IPS-18a (cell line): ENCODE results near the gene PPM1E.

Experiments used
- H3K27ac ChIP-seq: one replicate; pipeline ENCODE4 v1.5.1; 2013; ENCODE audit warnings: low read length
- H3K27me3 ChIP-seq: one replicate; pipeline ENCODE4 v1.6.1; 2013; ENCODE audit warnings: mild to moderate bottlenecking, low read length; ENCODE audit not compliant: control insufficient read depth, insufficient read depth
- H3K36me3 ChIP-seq: one replicate; pipeline ENCODE4 v1.6.1; 2013; ENCODE audit warnings: low read depth, low read length; ENCODE audit not compliant: control insufficient read depth
- H3K4me1 ChIP-seq: one replicate; pipeline ENCODE4 v1.6.1; 2013; ENCODE audit warnings: low read depth, low read length; ENCODE audit not compliant: control insufficient read depth
- H3K4me3 ChIP-seq: one replicate; pipeline ENCODE4 v1.5.1; 2013; ENCODE audit warnings: low read length
- H3K9ac ChIP-seq: one replicate; pipeline ENCODE4 v1.6.1; 2013; ENCODE audit warnings: mild to moderate bottlenecking, low read length, moderate library complexity
- H3K9me3 ChIP-seq: one replicate; pipeline ENCODE4 v1.6.1; 2013; ENCODE audit warnings: low read depth, low read length; ENCODE audit not compliant: control insufficient read depth

PPM1E gene

GRCh38 chr17:58755577-58756245 lies at the start of gene PPM1E:
Gene PPM1E (plus strand): TSS chr17:58755854.
- H3K9me3 ChIP-seq = no peaks in the 10 kb centered on the region
- H3K4me3 ChIP-seq = peak within 1 kb of the TSS; percentile 92
- H3K36me3 ChIP-seq = no peaks in the 10 kb centered on the region
- H3K9ac ChIP-seq = peak within 1 kb of the TSS; percentile 53
- no peak within 1 kb of the TSS for H3K27ac ChIP-seq
- peaks cover 22% of the 10 kb centered on the region for H3K27me3 ChIP-seq
- peaks cover 8% of the 10 kb centered on the region for H3K4me1 ChIP-seq

GRCh38 chr17:58706351-58707140 lies 49.1 kb upstream of the PPM1E start:
- Histone ChIP-seq H3K27ac (no peak overlapping the region), H3K9ac (no peak overlapping the region), H3K9me3 (no peaks in the 10 kb centered on the region), H3K4me1 (no peaks in the 10 kb centered on the region), H3K4me3 (no peak overlapping the region), H3K27me3 (no peaks in the 10 kb centered on the region), H3K36me3 (no peaks in the 10 kb centered on the region)

GRCh38 chr17:58710948-58711552 lies 44.6 kb upstream of the PPM1E start:
- no peak overlapping the region for H3K4me3 ChIP-seq
- H3K9ac ChIP-seq = no peak overlapping the region
- H3K27me3 ChIP-seq = no peaks in the 10 kb centered on the region
- H3K4me1 ChIP-seq = no peaks in the 10 kb centered on the region
- no peak overlapping the region for H3K27ac ChIP-seq
- H3K36me3 ChIP-seq = no peaks in the 10 kb centered on the region
- no peaks in the 10 kb centered on the region for H3K9me3 ChIP-seq

GRCh38 chr17:58722274-58722673 lies 33.4 kb upstream of the PPM1E start:
- Histone ChIP-seq H3K9me3 (no peaks in the 10 kb centered on the region), H3K27me3 (no peaks in the 10 kb centered on the region), H3K9ac (no peak overlapping the region), H3K27ac (no peak overlapping the region), H3K4me3 (no peak overlapping the region), H3K36me3 (peaks cover 4% of the 10 kb centered on the region), H3K4me1 (no peaks in the 10 kb centered on the region)

- H3K4me1 ChIP-seq = no peaks in the 10 kb centered on the region
- H3K9me3 ChIP-seq = no peaks in the 10 kb centered on the region
- peaks cover 4% of the 10 kb centered on the region for H3K36me3 ChIP-seq
- no peak overlapping the region for H3K9ac ChIP-seq
- H3K27ac ChIP-seq = no peak overlapping the region
- no peak overlapping the region for H3K4me3 ChIP-seq
- no peaks in the 10 kb centered on the region for H3K27me3 ChIP-seq
These were observed 33.0 kb upstream of the PPM1E start for GRCh38 chr17:58722696-58723095.

- Histone ChIP-seq H3K9ac (no peak overlapping the region), H3K36me3 (no peaks in the 10 kb centered on the region), H3K9me3 (no peaks in the 10 kb centered on the region), H3K4me1 (no peaks in the 10 kb centered on the region), H3K27ac (no peak overlapping the region), H3K4me3 (no peak overlapping the region), H3K27me3 (no peaks in the 10 kb centered on the region)
These were observed 26.9 kb upstream of the PPM1E start for GRCh38 chr17:58728798-58729197.

GRCh38 chr17:58730937-58731336 lies 24.7 kb upstream of the PPM1E start:
- no peaks in the 10 kb centered on the region for H3K9me3 ChIP-seq
- H3K27me3 ChIP-seq = no peaks in the 10 kb centered on the region
- H3K9ac ChIP-seq = no peak overlapping the region
- no peak overlapping the region for H3K4me3 ChIP-seq
- H3K4me1 ChIP-seq = no peaks in the 10 kb centered on the region
- H3K36me3 ChIP-seq = no peaks in the 10 kb centered on the region
- H3K27ac ChIP-seq = no peak overlapping the region

- no peak overlapping the region for H3K27ac ChIP-seq
- no peaks in the 10 kb centered on the region for H3K27me3 ChIP-seq
- H3K9me3 ChIP-seq = no peaks in the 10 kb centered on the region
- H3K4me3 ChIP-seq = no peak overlapping the region
- H3K36me3 ChIP-seq = no peaks in the 10 kb centered on the region
- no peak overlapping the region for H3K9ac ChIP-seq
- H3K4me1 ChIP-seq = no peaks in the 10 kb centered on the region
These were observed 21.6 kb upstream of the PPM1E start for GRCh38 chr17:58734040-58734439.

GRCh38 chr17:58734811-58735210 lies 20.8 kb upstream of the PPM1E start:
- Histone ChIP-seq H3K9me3 (no peaks in the 10 kb centered on the region), H3K9ac (no peak overlapping the region), H3K36me3 (no peaks in the 10 kb centered on the region), H3K4me3 (no peak overlapping the region), H3K27ac (no peak overlapping the region), H3K4me1 (no peaks in the 10 kb centered on the region), H3K27me3 (no peaks in the 10 kb centered on the region)

- Histone ChIP-seq H3K4me3 (no peak overlapping the region), H3K27ac (no peak overlapping the region)
These were observed 14.5 kb upstream of the PPM1E start for GRCh38 chr17:58741121-58741625.

GRCh38 chr17:58747674-58748073 lies 8.0 kb upstream of the PPM1E start:
- no peak overlapping the region for H3K9ac ChIP-seq
- H3K27me3 ChIP-seq = no peaks in the 10 kb centered on the region
- H3K27ac ChIP-seq = no peak overlapping the region
- H3K36me3 ChIP-seq = no peaks in the 10 kb centered on the region
- H3K4me3 ChIP-seq = no peak overlapping the region
- H3K4me1 ChIP-seq = no peaks in the 10 kb centered on the region
- H3K9me3 ChIP-seq = no peaks in the 10 kb centered on the region

More at GRCh38 chr17:58741121-58741625, 14.5 kb upstream of the PPM1E start:
- Histone ChIP-seq H3K36me3 (no peaks in the 10 kb centered on the region), H3K27me3 (no peaks in the 10 kb centered on the region), H3K4me1 (no peaks in the 10 kb centered on the region), H3K9ac (no peak overlapping the region), H3K9me3 (no peaks in the 10 kb centered on the region)
